GM12878 (cell line): ENCODE data around the gene NR2F2. TPM values are rescaled to one million over a fixed set of nuclear protein-coding genes. Genes with fewer than 3 reads are reported as not detected.

Source experiments
- CUX1 ChIP-seq: IDR thresholded peaks from 2 replicates; pipeline ENCODE4 v1.6.1; 2012; ENCODE audit warnings: improper control_type of control experiment, low read depth, low read length; ENCODE audit not compliant: insufficient replicate concordance
- IKZF1 ChIP-seq: fragments of 450-650 bp; conservative IDR thresholded peaks from 2 replicates; pipeline ENCODE4 v1.6.1; 2017; ENCODE audit warnings: antibody characterized with exemption, mild to moderate bottlenecking
- MTA2 ChIP-seq: fragments of 450-650 bp; IDR thresholded peaks from 2 replicates; pipeline ENCODE4 v1.6.1; 2016; ENCODE audit warnings: low read depth, mild to moderate bottlenecking, moderate library complexity
- RB1 ChIP-seq: fragments of 450-650 bp; formaldehyde crosslinking; IDR thresholded peaks from 2 replicates; pipeline ENCODE4 v1.6.1; 2017; ENCODE audit warnings: mild to moderate bottlenecking, borderline replicate concordance
- SMC3 ChIP-seq: IDR thresholded peaks from 2 replicates; pipeline ENCODE4 v1.6.1; 2011; ENCODE audit warnings: low read length, improper control_type of control experiment, borderline replicate concordance
- YY1 ChIP-seq: IDR thresholded peaks from 2 replicates; pipeline ENCODE4 v1.6.1; 2011; ENCODE audit warnings: low read depth, mild to moderate bottlenecking, low read length
- ZBTB40 ChIP-seq: fragments of 450-650 bp; IDR thresholded peaks from 2 replicates; pipeline ENCODE4 v1.6.1; 2016; ENCODE audit warnings: mild to moderate bottlenecking, moderate library complexity, borderline replicate concordance
- ZSCAN29 ChIP-seq: fragments of 450-650 bp; IDR thresholded peaks from 2 replicates; pipeline ENCODE4 v1.6.1; 2017; ENCODE audit warnings: mild to moderate bottlenecking, moderate library complexity
- polyA plus RNA-seq, 11 experiments: library from polyadenylated mRNA; depleted of rRNA in 4 of 11; unstranded in 6 of 11; stranded (reverse) in 5 of 11; fragments of >200 nt; fragmentation: Nextera tagmentation in 4 of 11; fragmentation: Illumina TruSeq in 1 of 11; extraction: Ambion mirVana in 4 of 11; extraction: Trizol in 1 of 11; gene quantifications; 1 replicate in 1 of 11; 2 replicates in 10 of 11; pipeline versions ENCODE4 v1.2.1 to v1.2.3, GENCODE V29; 2011 to 2016; ENCODE audit warnings: inconsistent platforms in 2 of 11, missing spikeins in 2 of 11, low read depth in 1 of 11
- total RNA-seq, 4 experiments: library from RNA; depleted of rRNA in 3 of 4; stranded (reverse); fragments of >200 nt in 3 of 4; fragmentation: Illumina TruSeq in 1 of 4; extraction: Trizol in 1 of 4; gene quantifications; 2 replicates each; pipeline versions ENCODE4 v1.2.1 to v1.2.3, GENCODE V29; 2013 to 2021
- TF ChIP-seq, protein P1 (sequence below): fragments of 150-350 bp; IDR thresholded peaks from 2 replicates; pipeline ENCODE4 v1.6.1; 2016; ENCODE audit warnings: low read depth, low read length
- TF ChIP-seq, protein P2 (sequence below): fragments of 450-650 bp; IDR thresholded peaks from 2 replicates; pipeline ENCODE4 v1.6.1; 2017; ENCODE audit warnings: antibody characterized with exemption, mild to moderate bottlenecking, moderate library complexity

The NR2F2 gene
- total and polyA plus RNA-seq, 10 of the 15 experiments (the other 5 are each of a cell fraction or from before 2014, with no cell fraction given): 1.1 to 10.1 (median 3.2) TPM

DNA sequence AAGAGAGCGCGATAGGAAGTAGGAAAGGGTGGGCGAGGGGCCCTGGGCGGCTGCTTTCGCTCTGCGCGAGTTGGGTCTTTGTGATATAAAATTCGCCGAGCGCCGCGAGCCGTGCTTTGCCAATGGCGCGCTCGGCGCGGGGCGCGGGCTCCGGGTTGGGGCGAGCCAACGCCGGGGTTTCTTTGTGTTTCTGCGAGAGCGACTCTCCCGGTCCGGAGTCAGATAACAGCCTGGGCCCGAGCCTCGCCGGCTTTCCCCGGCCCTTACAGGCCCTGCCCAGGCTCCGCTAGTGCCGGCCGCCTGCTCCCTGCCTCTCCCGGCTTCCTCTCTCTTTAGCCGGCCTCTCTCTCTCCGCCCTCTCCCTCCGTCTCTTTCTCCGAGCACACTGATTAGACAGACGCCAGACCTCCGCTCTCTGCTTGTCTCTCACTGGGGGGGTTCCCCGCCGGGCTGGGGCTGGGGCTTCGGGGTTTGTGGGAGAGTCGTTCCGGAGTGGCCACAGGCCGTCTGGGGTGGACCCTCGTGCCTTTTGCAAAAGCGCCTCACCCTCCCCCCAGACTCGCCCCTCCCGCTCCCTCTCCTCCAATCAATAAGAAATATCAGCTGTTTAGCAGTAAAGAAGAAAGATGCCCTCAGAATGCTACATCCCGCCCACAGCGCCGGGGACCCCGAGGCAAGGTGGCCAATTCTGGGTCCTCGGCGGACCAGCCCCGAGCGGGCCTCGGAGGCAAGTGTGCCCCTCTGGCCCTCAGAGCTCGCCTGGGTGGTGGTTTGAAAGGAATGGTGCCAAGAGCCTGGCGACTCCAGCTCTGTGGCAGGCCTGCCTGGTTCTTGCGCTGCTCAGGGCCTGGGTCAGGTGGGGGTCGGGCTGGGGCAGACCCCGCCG is 2.9 kb downstream of the NR2F2 start (continued):
- TF ChIP-seq IKZF1 (0 out of 2 replicates have a peak, but pooled peaks have one; percentile 14), RB1 (no peak), MTA2 (no peak), ZBTB40 (no peak), CUX1 (no peak), ZSCAN29 (no peak), YY1 (no peak), SMC3 (no peak)
- TF ChIP-seq, protein P1, sequence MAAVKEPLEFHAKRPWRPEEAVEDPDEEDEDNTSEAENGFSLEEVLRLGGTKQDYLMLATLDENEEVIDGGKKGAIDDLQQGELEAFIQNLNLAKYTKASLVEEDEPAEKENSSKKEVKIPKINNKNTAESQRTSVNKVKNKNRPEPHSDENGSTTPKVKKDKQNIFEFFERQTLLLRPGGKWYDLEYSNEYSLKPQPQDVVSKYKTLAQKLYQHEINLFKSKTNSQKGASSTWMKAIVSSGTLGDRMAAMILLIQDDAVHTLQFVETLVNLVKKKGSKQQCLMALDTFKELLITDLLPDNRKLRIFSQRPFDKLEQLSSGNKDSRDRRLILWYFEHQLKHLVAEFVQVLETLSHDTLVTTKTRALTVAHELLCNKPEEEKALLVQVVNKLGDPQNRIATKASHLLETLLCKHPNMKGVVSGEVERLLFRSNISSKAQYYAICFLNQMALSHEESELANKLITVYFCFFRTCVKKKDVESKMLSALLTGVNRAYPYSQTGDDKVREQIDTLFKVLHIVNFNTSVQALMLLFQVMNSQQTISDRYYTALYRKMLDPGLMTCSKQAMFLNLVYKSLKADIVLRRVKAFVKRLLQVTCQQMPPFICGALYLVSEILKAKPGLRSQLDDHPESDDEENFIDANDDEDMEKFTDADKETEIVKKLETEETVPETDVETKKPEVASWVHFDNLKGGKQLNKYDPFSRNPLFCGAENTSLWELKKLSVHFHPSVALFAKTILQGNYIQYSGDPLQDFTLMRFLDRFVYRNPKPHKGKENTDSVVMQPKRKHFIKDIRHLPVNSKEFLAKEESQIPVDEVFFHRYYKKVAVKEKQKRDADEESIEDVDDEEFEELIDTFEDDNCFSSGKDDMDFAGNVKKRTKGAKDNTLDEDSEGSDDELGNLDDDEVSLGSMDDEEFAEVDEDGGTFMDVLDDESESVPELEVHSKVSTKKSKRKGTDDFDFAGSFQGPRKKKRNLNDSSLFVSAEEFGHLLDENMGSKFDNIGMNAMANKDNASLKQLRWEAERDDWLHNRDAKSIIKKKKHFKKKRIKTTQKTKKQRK: no peak
- TF ChIP-seq, protein P2, sequence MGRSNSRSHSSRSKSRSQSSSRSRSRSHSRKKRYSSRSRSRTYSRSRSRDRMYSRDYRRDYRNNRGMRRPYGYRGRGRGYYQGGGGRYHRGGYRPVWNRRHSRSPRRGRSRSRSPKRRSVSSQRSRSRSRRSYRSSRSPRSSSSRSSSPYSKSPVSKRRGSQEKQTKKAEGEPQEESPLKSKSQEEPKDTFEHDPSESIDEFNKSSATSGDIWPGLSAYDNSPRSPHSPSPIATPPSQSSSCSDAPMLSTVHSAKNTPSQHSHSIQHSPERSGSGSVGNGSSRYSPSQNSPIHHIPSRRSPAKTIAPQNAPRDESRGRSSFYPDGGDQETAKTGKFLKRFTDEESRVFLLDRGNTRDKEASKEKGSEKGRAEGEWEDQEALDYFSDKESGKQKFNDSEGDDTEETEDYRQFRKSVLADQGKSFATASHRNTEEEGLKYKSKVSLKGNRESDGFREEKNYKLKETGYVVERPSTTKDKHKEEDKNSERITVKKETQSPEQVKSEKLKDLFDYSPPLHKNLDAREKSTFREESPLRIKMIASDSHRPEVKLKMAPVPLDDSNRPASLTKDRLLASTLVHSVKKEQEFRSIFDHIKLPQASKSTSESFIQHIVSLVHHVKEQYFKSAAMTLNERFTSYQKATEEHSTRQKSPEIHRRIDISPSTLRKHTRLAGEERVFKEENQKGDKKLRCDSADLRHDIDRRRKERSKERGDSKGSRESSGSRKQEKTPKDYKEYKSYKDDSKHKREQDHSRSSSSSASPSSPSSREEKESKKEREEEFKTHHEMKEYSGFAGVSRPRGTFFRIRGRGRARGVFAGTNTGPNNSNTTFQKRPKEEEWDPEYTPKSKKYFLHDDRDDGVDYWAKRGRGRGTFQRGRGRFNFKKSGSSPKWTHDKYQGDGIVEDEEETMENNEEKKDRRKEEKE: no peak
